GM21737 (cell line): ENCODE measurements around the gene PRND.
"Not testable (repeated sequence)": the region's sequence is repeated elsewhere in the genome, so short reads cannot be mapped to it uniquely, and the experiment has no call there.

Source experiments
- ATAC-seq: cut with Tn5 transposase; IDR thresholded peaks from one replicate; pipeline ENCODE4 v1.9.1; 2021; ENCODE audit warnings: mild to moderate bottlenecking, moderate library complexity; ENCODE audit not compliant: unreplicated experiment

PRND gene

GRCh38 chr20:4708036-4708435, 13.7 kb upstream of the PRND start:
- no peak for ATAC-seq

GRCh38 chr20:4708856-4709255, 12.9 kb upstream of the PRND start:
- no peak for ATAC-seq

GRCh38 chr20:4709261-4710105, 12.2 kb upstream of the PRND start:
- no peak for ATAC-seq

GRCh38 chr20:4710106-4710475, 11.6 kb upstream of the PRND start:
- ATAC-seq, result no peak

GRCh38 chr20:4711511-4711910, 10.2 kb upstream of the PRND start:
- ATAC-seq, result no peak

- ATAC-seq, result no peak
Measured at GRCh38 chr20:4713401-4713800, 8.3 kb upstream of the PRND start.

GRCh38 chr20:4714818-4715217, 6.9 kb upstream of the PRND start:
- no peak for ATAC-seq

GRCh38 chr20:4717816-4718570, 3.7 kb upstream of the PRND start:
- no peak for ATAC-seq

- ATAC-seq, result no peak
Measured at GRCh38 chr20:4719190-4719589, 2.5 kb upstream of the PRND start.

- peak; percentile 89 for ATAC-seq
Measured at GRCh38 chr20:4720041-4720976, 1.4 kb upstream of the PRND start.

GRCh38 chr20:4720977-4721349, 746 bp upstream of the PRND start:
- no peak for ATAC-seq

GRCh38 chr20:4722571-4722970, 862 bp downstream of the PRND start:
- no peak for ATAC-seq

GRCh38 chr20:4722993-4723392, 1.3 kb downstream of the PRND start:
- no peak for ATAC-seq

GRCh38 chr20:4723553-4723952, 1.8 kb downstream of the PRND start:
- ATAC-seq, result not testable (repeated sequence)

GRCh38 chr20:4724459-4725262, 3.0 kb downstream of the PRND start:
- no peak for ATAC-seq

GRCh38 chr20:4725263-4725550, 3.5 kb downstream of the PRND start:
- ATAC-seq, result no peak

GRCh38 chr20:4726710-4727397, 5.1 kb downstream of the PRND start:
- ATAC-seq, result peak; percentile 40

GRCh38 chr20:4728120-4728760, 6.5 kb downstream of the PRND start:
- ATAC-seq, result no peak

GRCh38 chr20:4729265-4729664, 7.6 kb downstream of the PRND start:
- ATAC-seq, result no peak

GRCh38 chr20:4730780-4731179, 9.1 kb downstream of the PRND start:
- no peak for ATAC-seq
